ENCODE results near the gene FSD1. TPM values are rescaled to one million over a fixed set of nuclear protein-coding genes. Genes with fewer than 3 reads are reported as not detected.

FSD1 gene
- total RNA-seq, 1 donor from 2014 or later = not detected

DNA sequence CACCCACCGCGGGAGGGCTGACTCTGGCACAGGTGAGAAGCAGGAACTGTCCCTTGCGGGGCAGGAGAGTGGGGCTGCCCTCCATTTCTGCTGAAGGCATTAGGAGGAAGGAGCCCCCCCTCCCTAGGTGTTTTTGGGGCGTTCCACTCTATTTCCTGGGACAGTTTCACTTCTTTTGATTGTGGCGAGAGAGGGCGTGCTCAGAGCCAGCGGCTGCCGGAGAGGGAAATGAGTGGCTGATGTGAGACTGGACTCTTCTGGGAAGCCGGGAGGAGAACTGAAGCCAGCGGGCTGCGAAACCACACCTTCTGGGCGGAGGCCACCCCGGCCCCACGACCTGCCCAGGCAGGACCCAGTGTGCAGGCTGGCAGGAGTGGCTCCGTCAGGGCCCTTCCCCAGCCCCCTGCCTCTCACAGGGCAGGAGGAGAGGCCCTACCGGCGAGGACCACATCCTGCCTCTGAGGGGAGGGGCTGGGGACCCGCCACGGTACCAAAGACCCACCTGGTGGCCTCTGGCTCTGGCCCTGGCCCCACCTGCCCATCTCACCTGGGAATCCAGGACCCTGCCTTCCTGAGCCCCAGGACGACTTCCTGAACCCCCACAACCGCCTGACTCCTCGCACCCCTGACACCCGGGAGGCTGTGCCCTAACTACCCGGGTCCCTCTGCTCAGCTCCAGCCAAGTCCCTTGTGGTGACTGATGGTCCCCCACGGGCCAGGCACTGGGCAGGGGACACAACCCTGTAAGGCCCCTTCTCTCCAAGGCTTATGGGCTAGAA lies 64.9 kb downstream of the FSD1 start:
- Histone ChIP-seq H3K36me3 (peaks cover 13 to 25% of the 10 kb centered on the region in 2 donors), H3K4me3 (peak overlapping the region in 1 of 2 donors; percentile 1), H3K27ac (peak overlapping the region in 1 of 2 donors; percentile 16), H3K27me3 (no peaks in the 10 kb centered on the region), H3K4me1 (peaks cover 27 to 54% of the 10 kb centered on the region in 2 donors), H3K9me3 (no peaks in the 10 kb centered on the region)
- TF ChIP-seq, protein P1, sequence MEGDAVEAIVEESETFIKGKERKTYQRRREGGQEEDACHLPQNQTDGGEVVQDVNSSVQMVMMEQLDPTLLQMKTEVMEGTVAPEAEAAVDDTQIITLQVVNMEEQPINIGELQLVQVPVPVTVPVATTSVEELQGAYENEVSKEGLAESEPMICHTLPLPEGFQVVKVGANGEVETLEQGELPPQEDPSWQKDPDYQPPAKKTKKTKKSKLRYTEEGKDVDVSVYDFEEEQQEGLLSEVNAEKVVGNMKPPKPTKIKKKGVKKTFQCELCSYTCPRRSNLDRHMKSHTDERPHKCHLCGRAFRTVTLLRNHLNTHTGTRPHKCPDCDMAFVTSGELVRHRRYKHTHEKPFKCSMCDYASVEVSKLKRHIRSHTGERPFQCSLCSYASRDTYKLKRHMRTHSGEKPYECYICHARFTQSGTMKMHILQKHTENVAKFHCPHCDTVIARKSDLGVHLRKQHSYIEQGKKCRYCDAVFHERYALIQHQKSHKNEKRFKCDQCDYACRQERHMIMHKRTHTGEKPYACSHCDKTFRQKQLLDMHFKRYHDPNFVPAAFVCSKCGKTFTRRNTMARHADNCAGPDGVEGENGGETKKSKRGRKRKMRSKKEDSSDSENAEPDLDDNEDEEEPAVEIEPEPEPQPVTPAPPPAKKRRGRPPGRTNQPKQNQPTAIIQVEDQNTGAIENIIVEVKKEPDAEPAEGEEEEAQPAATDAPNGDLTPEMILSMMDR (IDR thresholded peaks at IDR 0.05) = no peak
- intact Hi-C loops (cut with DNase I) = no loop called here
- no peak for DNase-seq (ENCODE audit: low spot score in 2 of 2)

GRCh38 chr19:4369888-4370260 lies 65.5 kb downstream of the FSD1 start:
- no peaks in the 10 kb centered on the region for H3K9me3 ChIP-seq
- DNase-seq (ENCODE audit: low spot score in 2 of 2) = no peak
- H3K27me3 ChIP-seq = no peaks in the 10 kb centered on the region
- H3K36me3 ChIP-seq = peaks cover 13 to 22% of the 10 kb centered on the region in 2 donors
- peaks cover 31 to 59% of the 10 kb centered on the region in 2 donors for H3K4me1 ChIP-seq
- H3K27ac ChIP-seq = peak overlapping the region in 1 of 2 donors; percentile 16
- intact Hi-C loops (cut with DNase I) = no loop called here
- TF ChIP-seq, protein P1 (IDR thresholded peaks at IDR 0.05) = peak in 2 of 3 experiments; percentile 10 to 21
- H3K4me3 ChIP-seq = peak overlapping the region in 1 of 2 donors; percentile 1

- H3K27ac ChIP-seq = peak overlapping the region in 1 of 2 donors; percentile 91
- no peak overlapping the region for H3K4me3 ChIP-seq
- H3K9me3 ChIP-seq = no peaks in the 10 kb centered on the region
- H3K4me1 ChIP-seq = peaks cover 38 to 66% of the 10 kb centered on the region in 2 donors
- no peaks in the 10 kb centered on the region for H3K27me3 ChIP-seq
- DNase-seq (ENCODE audit: low spot score in 2 of 2) = no peak
- TF ChIP-seq, protein P1 (IDR thresholded peaks at IDR 0.05) = no peak
- intact Hi-C loops (cut with DNase I) = no loop called here
- H3K36me3 ChIP-seq = peaks cover 6 to 15% of the 10 kb centered on the region in 2 donors
These were observed 66.1 kb downstream of the FSD1 start for GRCh38 chr19:4370418-4371041.

- Histone ChIP-seq H3K27ac (peak overlapping the region in 1 of 2 donors; percentile 91), H3K27me3 (no peaks in the 10 kb centered on the region), H3K9me3 (no peaks in the 10 kb centered on the region), H3K4me1 (peaks cover 48 to 76% of the 10 kb centered on the region in 2 donors), H3K36me3 (peaks cover 0 to 6% of the 10 kb centered on the region in 2 donors), H3K4me3 (no peak overlapping the region)
- DNase-seq (ENCODE audit: low spot score in 2 of 2) = no peak
- TF ChIP-seq, protein P1 (IDR thresholded peaks at IDR 0.05) = no peak
- intact Hi-C loops (cut with DNase I) = no loop called here
These were observed 67.1 kb downstream of the FSD1 start for GRCh38 chr19:4371247-4372164.

All from ascending aorta (tissue), 2 donors.